Panc1 (cell line): ENCODE measurements around the gene SARDH. TPM values are rescaled to one million over a fixed set of nuclear protein-coding genes. Genes with fewer than 3 reads are reported as not detected.

Experiments used
- ATAC-seq: fragments of 200-7000 bp; cut with Tn5 transposase; 2 replicates; pipeline ENCODE4 v1.9.1; 2020; ENCODE audit warnings: mild to moderate bottlenecking, moderate library complexity
- BruUV-seq: library from RNA; stranded (reverse); fragments of 400-500 nt; replicated peaks from 2 replicates; lab custom pipeline; 2021; lab: Mats Ljungman, UMichigan
- CTCF ChIA-PET: fragments of 300-600 bp; sonication (Branson Sonifier 250); formaldehyde crosslinking; loops from one replicate; lab custom pipeline; 2022; ENCODE audit warnings: antibody characterized with exemption; lab: Charles Lee
- POLR2A ChIA-PET: fragments of 300-600 bp; sonication (Branson Sonifier 250); formaldehyde crosslinking; loops from one replicate; lab custom pipeline; 2022; ENCODE audit warnings: antibody characterized with exemption; lab: Charles Lee
- DNase-seq: peaks from one replicate; pipeline ENCODE4 v3.0.0-alpha.2; 2010; ENCODE audit warnings: low read depth, low spot score
- H3K27ac ChIP-seq: 2 replicates; pipeline ENCODE4 v1.5.1; 2011; ENCODE audit warnings: mild to moderate bottlenecking, low read length, inconsistent platforms
- H3K27me3 ChIP-seq: fragments of 200-500 bp; sonication (Bioruptor generic); 2 replicates; pipeline ENCODE4 v1.6.0; 2014; ENCODE audit warnings: low read length, inconsistent platforms; ENCODE audit not compliant: control insufficient read depth, insufficient read depth
- H3K36me3 ChIP-seq: fragments of 200-500 bp; sonication (Bioruptor generic); 2 replicates; pipeline ENCODE4 v1.5.1; 2014; ENCODE audit warnings: inconsistent platforms, mild to moderate bottlenecking, low read length, moderate library complexity; ENCODE audit not compliant: control insufficient read depth, insufficient read depth
- H3K4me1 ChIP-seq: 2 replicates; pipeline ENCODE4 v1.5.1; 2011; ENCODE audit warnings: inconsistent platforms, mild to moderate bottlenecking, low read length, moderate library complexity; ENCODE audit not compliant: control insufficient read depth, insufficient read depth
- H3K4me3 ChIP-seq, 2 experiments: 2 replicates each; pipeline ENCODE4 v1.5.1; 2011 to 2012; ENCODE audit warnings: low read depth in 2 of 2, low read length in 2 of 2, mild to moderate bottlenecking in 2 of 2, inconsistent platforms in 1 of 2, moderate library complexity in 1 of 2
- H3K9me3 ChIP-seq: fragments of 200-500 bp; sonication (Bioruptor generic); 2 replicates; pipeline ENCODE4 v1.5.1; 2014; ENCODE audit warnings: low read depth, mild to moderate bottlenecking, inconsistent platforms, low read length, moderate library complexity; ENCODE audit not compliant: control insufficient read depth, insufficient read depth
- CTCF ChIP-seq: fragments of 450-650 bp; IDR thresholded peaks from 2 replicates; pipeline ENCODE4 v1.5.1; 2017; ENCODE audit warnings: mild to moderate bottlenecking
- POLR2AphosphoS5 ChIP-seq: IDR thresholded peaks from 2 replicates; pipeline ENCODE4 v1.6.1; 2012; ENCODE audit warnings: mild to moderate bottlenecking, low read depth, low read length, moderate library complexity
- REST ChIP-seq, 2 experiments: IDR thresholded peaks; 2 replicates each; pipeline ENCODE4 v1.6.1; 2011 to 2012; ENCODE audit warnings: low read depth in 2 of 2, control low read depth in 1 of 2, low read length in 1 of 2, mild to moderate bottlenecking in 1 of 2, moderate library complexity in 1 of 2; ENCODE audit not compliant: insufficient read depth in 1 of 2
- SIN3A ChIP-seq: IDR thresholded peaks from 2 replicates; pipeline ENCODE4 v1.6.1; 2012; ENCODE audit warnings: low read depth, mild to moderate bottlenecking, low read length, moderate library complexity, borderline replicate concordance; ENCODE audit not compliant: insufficient read depth
- TCF7L2 ChIP-seq: IDR thresholded peaks from 2 replicates; pipeline ENCODE4 v1.6.1; 2011; ENCODE audit warnings: mild to moderate bottlenecking, low read depth, low read length, inconsistent platforms
- in situ Hi-C: cut with HindIII; loops from 2 replicates; pipeline ENCODE4 v1.10.0; 2016; ENCODE audit warnings: low sequenced_read_pairs, low pct_unique_long_range_greater_than_20kb
- intact Hi-C: fragments of 100-400 bp; cut with micrococcal nuclease; formaldehyde crosslinking; loops from one replicate; pipeline ENCODE4 v1.10.0; 2022; ENCODE audit not compliant: unreplicated experiment
- total RNA-seq: library from RNA; stranded (reverse); gene quantifications from one replicate; pipeline ENCODE4 v1.2.1, GENCODE V29; 2021; ENCODE audit not compliant: unreplicated experiment

SARDH gene
- total RNA-seq, 1 experiment from 2014 or later = 0.13 TPM

- in situ Hi-C loops = no loop called here
- ATAC-seq = no peak
Observed at GRCh38 chr9:133762488-133763271, 24.5 kb upstream of the SARDH start.

GRCh38 chr9:133761641-133762248 lies 23.6 kb upstream of the SARDH start:
- Histone ChIP-seq H3K4me1 (no peaks in the 10 kb centered on the region), H3K27me3 (no peaks in the 10 kb centered on the region), H3K4me3 (no peak overlapping the region), H3K9me3 (no peaks in the 10 kb centered on the region), H3K36me3 (no peaks in the 10 kb centered on the region), H3K27ac (no peak overlapping the region)
- DNase-seq (no peak), ATAC-seq (no peak)
- BruUV-seq = no TSS peak
- TF ChIP-seq CTCF (no peak), SIN3A (no peak)
- POLR2A ChIA-PET = no interaction called here
- intact Hi-C loops = no loop called here
- CTCF ChIA-PET = no interaction called here
- in situ Hi-C loops = no loop called here

More at GRCh38 chr9:133762488-133763271, 24.5 kb upstream of the SARDH start:
- intact Hi-C loops = no loop called here
- Histone ChIP-seq H3K27ac (no peak overlapping the region), H3K4me3 (no peak overlapping the region), H3K36me3 (no peaks in the 10 kb centered on the region), H3K27me3 (no peaks in the 10 kb centered on the region), H3K4me1 (no peaks in the 10 kb centered on the region), H3K9me3 (no peaks in the 10 kb centered on the region)
- CTCF ChIA-PET = no interaction called here
- no peak for DNase-seq
- no peak for TF ChIP-seq SIN3A
- TF ChIP-seq REST (IDR thresholded peaks at IDR 0.05; ENCODE audit: insufficient read depth in 1 of 2, low read depth in 2 of 2, low read length in 1 of 2) = no peak
- no peak for TF ChIP-seq POLR2AphosphoS5
- no peak for TF ChIP-seq CTCF
- no peak for TF ChIP-seq TCF7L2
- BruUV-seq = no TSS peak
- POLR2A ChIA-PET = no interaction called here
